K562 (cell line): Measurements from ENCODE around the gene CFAP141. TPM values are rescaled to one million over a fixed set of nuclear protein-coding genes. Genes with fewer than 3 reads are reported as not detected.

Experiments used
- CREB1 ChIP-seq, 2 experiments: sonication (generic) in 1 of 2; formaldehyde crosslinking in 1 of 2; IDR thresholded peaks; 2 replicates each; pipeline versions ENCODE4 v1.6.1 to v1.8.0; 2012 to 2022; ENCODE audit warnings: inconsistent platforms in 1 of 2, mild to moderate bottlenecking in 1 of 2, missing genetic modification reagents in 1 of 2, moderate library complexity in 1 of 2
- CTBP1 ChIP-seq: fragments of 450-650 bp; IDR thresholded peaks from 2 replicates; pipeline ENCODE4 v1.6.1; 2016; ENCODE audit warnings: borderline replicate concordance
- ETV6 ChIP-seq, 3 experiments: fragments of 150-350 bp in 1 of 3; sonication (generic) in 1 of 3; formaldehyde crosslinking in 1 of 3; IDR thresholded peaks; 2 replicates each; pipeline versions ENCODE4 v1.6.1 to v1.8.0; 2014 to 2022; ENCODE audit warnings: borderline replicate concordance in 2 of 3, low read depth in 2 of 3, antibody characterized with exemption in 1 of 3, low read length in 1 of 3, mild to moderate bottlenecking in 1 of 3, missing genetic modification reagents in 1 of 3
- GTF2B ChIP-seq: IDR thresholded peaks from 2 replicates; pipeline ENCODE4 v1.6.1; 2011; ENCODE audit not compliant: insufficient read length; ENCODE audit errors: extremely low read depth
- HMBOX1 ChIP-seq: sonication (generic); IDR thresholded peaks from 2 replicates; pipeline ENCODE4 v1.6.1; 2016
- HNRNPL ChIP-seq: fragments of 200-400 bp; formaldehyde crosslinking; IDR thresholded peaks from 2 replicates; pipeline ENCODE4 v1.6.1; 2017; ENCODE audit warnings: low read depth, mild to moderate bottlenecking, low read length
- L3MBTL2 ChIP-seq: fragments of 450-650 bp; IDR thresholded peaks from 2 replicates; pipeline ENCODE4 v1.6.1; 2016; ENCODE audit warnings: mild to moderate bottlenecking, moderate library complexity
- MBD1 ChIP-seq: fragments of 250-450 bp; sonication (Bioruptor Pico); IDR thresholded peaks from 2 replicates; pipeline ENCODE4 v1.8.0; 2022; ENCODE audit warnings: inconsistent platforms
- MTA2 ChIP-seq: fragments of 450-650 bp; IDR thresholded peaks from 2 replicates; pipeline ENCODE4 v1.6.1; 2016; ENCODE audit warnings: low read depth
- NFATC3 ChIP-seq: fragments of 450-650 bp; IDR thresholded peaks from 2 replicates; pipeline ENCODE4 v1.6.1; 2017; ENCODE audit warnings: mild to moderate bottlenecking
- PCBP2 ChIP-seq: fragments of 200-400 bp; formaldehyde crosslinking; IDR thresholded peaks from 2 replicates; pipeline ENCODE4 v1.6.1; 2018; ENCODE audit warnings: low read length, low read depth, mild to moderate bottlenecking, moderate library complexity; ENCODE audit not compliant: poor library complexity, severe bottlenecking
- PHF20 ChIP-seq: fragments of 450-650 bp; IDR thresholded peaks from 2 replicates; pipeline ENCODE4 v1.6.1; 2018; ENCODE audit not compliant: partially characterized antibody
- RBM25 ChIP-seq: fragments of 200-400 bp; formaldehyde crosslinking; IDR thresholded peaks from 2 replicates; pipeline ENCODE4 v1.6.1; 2018; ENCODE audit warnings: low read length, low read depth, moderate library complexity; ENCODE audit not compliant: severe bottlenecking
- RFX7 ChIP-seq: fragments of 250-450 bp; sonication (Bioruptor Pico); IDR thresholded peaks from 2 replicates; pipeline ENCODE4 v1.5.1; 2021; ENCODE audit warnings: mild to moderate bottlenecking
- SRSF1 ChIP-seq: fragments of 200-400 bp; formaldehyde crosslinking; IDR thresholded peaks from 2 replicates; pipeline ENCODE4 v1.6.1; 2017; ENCODE audit warnings: mild to moderate bottlenecking, low read depth, low read length, moderate library complexity
- TARDBP ChIP-seq: fragments of 450-650 bp; IDR thresholded peaks from 2 replicates; pipeline ENCODE4 v1.6.1; 2016
- THRB ChIP-seq: fragments of 450-650 bp; formaldehyde crosslinking; conservative IDR thresholded peaks from 2 replicates; pipeline ENCODE4 v1.4.0; 2022; ENCODE audit warnings: mild to moderate bottlenecking, missing genetic modification characterization
- ZMIZ1 ChIP-seq, 2 experiments: fragments of 150-350 bp in 1 of 2; IDR thresholded peaks; 2 replicates each; pipeline ENCODE4 v1.6.1; 2012 to 2016; ENCODE audit warnings: low read depth in 2 of 2, low read length in 2 of 2, mild to moderate bottlenecking in 1 of 2, moderate library complexity in 1 of 2
- ZNF121 ChIP-seq: sonication (generic); formaldehyde crosslinking; conservative IDR thresholded peaks from 2 replicates; pipeline ENCODE4 v1.8.0; 2022; ENCODE audit warnings: missing genetic modification reagents
- polyA plus RNA-seq, 8 experiments: library from polyadenylated mRNA; depleted of rRNA in 4 of 8; stranded (reverse) in 5 of 8; unstranded in 3 of 8; fragments of >200 nt; fragmentation: Nextera tagmentation in 2 of 8; fragmentation: Illumina TruSeq in 1 of 8; extraction: Ambion mirVana in 2 of 8; extraction: Trizol in 1 of 8; gene quantifications; 2 replicates each; pipeline versions ENCODE4 v1.2.1 to v1.2.3, GENCODE V29; 2011 to 2014; ENCODE audit warnings: inconsistent platforms in 1 of 8, missing spikeins in 1 of 8
- total RNA-seq, 7 experiments: library from RNA; depleted of rRNA in 6 of 7; stranded (reverse); fragments of >200 nt in 6 of 7; fragmentation: Illumina TruSeq in 2 of 7; extraction: Trizol in 2 of 7; gene quantifications; 2 replicates each; pipeline versions ENCODE4 v1.2.1 to v1.2.3, GENCODE V29; 2011 to 2021; ENCODE audit warnings: low replicate concordance in 1 of 7

CFAP141 gene
- total and polyA plus RNA-seq, 9 of the 15 experiments (the other 6 are each of a cell fraction or from before 2014, with no cell fraction given): not detected

- TF ChIP-seq HNRNPL: no peak
- TF ChIP-seq THRB (CRISPR knock-in tag): peak; percentile 69; the same call in 1 of the 2 replicates
- TF ChIP-seq NFATC3: no peak
- no peak for TF ChIP-seq GTF2B
- TF ChIP-seq SRSF1: no peak
- no peak for TF ChIP-seq PHF20
- TF ChIP-seq PCBP2: no peak
- 0 out of 2 replicates have a peak, but pooled peaks have one; percentile 25 for TF ChIP-seq L3MBTL2
- no peak for TF ChIP-seq CTBP1
- TF ChIP-seq MTA2: no peak
- no peak for TF ChIP-seq CREB1 (IDR thresholded peaks at IDR 0.05)
- TF ChIP-seq CREB1 (CRISPR knock-in tag; IDR thresholded peaks at IDR 0.05): no peak
- no peak for TF ChIP-seq RBM25
- TF ChIP-seq ZMIZ1 (IDR thresholded peaks at IDR 0.05; ENCODE audit: low read depth in 2 of 2, low read length in 2 of 2): peak in 1 of 2 experiments; percentile 29; a peak in 1 of 4 replicates
- TF ChIP-seq ZNF121: peak; percentile 49; the same call in 1 of the 2 replicates
- no peak for TF ChIP-seq TARDBP
- no peak for TF ChIP-seq RFX7
- TF ChIP-seq ETV6 (IDR thresholded peaks at IDR 0.05; ENCODE audit: borderline replicate concordance in 1 of 2, low read depth in 2 of 2, low read length in 1 of 2): peak; percentile 74 to 77; a peak in 1 of 4 replicates
- no peak for TF ChIP-seq ETV6 (CRISPR knock-in tag; IDR thresholded peaks at IDR 0.05; ENCODE audit: borderline replicate concordance)
- no peak for TF ChIP-seq MBD1
- 0 out of 2 replicates have a peak, but pooled peaks have one; percentile 11 for TF ChIP-seq HMBOX1
Observed at GRCh38 chr1:154182344-154183045, 23.6 kb downstream of the CFAP141 start (continued).
